GM21717 (cell line): ENCODE results near the gene LIPF.
"Not testable (repeated sequence)": the region's sequence is repeated elsewhere in the genome, so short reads cannot be mapped to it uniquely, and the experiment has no call there.

Experiments
- ATAC-seq: cut with Tn5 transposase; IDR thresholded peaks from one replicate; pipeline ENCODE4 v1.9.1; 2021; ENCODE audit warnings: mild to moderate bottlenecking, moderate library complexity; ENCODE audit not compliant: unreplicated experiment

LIPF gene

DNA sequence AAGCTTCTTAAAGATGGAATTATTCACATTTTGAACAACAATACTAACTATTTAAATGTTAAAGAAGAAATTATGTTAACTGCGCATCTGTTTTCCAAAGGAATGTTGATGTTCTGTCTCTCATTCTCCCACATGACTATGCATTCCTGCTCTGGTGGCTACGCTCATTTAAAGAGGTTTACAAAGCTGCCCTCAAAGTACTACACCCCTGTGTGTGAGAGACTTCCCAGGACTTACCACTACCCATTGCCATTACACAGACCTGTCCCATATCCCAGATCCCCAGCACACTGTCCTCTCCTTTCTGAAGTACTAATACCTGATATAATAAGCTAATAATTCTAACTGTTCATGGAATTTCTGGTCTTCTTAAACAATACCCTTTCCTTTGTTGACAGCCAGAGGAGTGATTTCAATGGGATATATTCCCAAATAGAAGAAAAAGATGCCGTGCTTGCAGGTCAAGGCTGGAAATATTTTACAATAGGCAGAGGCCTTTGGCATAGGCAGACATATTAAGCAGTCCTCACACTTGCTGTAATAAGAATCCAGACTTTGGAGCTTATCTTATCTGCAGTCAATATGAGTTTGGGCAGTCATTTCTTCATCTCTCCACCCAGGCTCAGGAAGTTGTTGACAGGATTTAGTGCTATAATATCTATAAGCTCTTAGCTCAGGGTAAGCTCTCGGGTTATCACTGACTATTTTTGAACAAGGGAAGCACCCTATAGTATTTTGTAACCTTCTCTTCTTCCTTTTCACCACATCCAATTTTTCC lies 12.2 kb downstream of the LIPF start:
- no peak for ATAC-seq

DNA sequence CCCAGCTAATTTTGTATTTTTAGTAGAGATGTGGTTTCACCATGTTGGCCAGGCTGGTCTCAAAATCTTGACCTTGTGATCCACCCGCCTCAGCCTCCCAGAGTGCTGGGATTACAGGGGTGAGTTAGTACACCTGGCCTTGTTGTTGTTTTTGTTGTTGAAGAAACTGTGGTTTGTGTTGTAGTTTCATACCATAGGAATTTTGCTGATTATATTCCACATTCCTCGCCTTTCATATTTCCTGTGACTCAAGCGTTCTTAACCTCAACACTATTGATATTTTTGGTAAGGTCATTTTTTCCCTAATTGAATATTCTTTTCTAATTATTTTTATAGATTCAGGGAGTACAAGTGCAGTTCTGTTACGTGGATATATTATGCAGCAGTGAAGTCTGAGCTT lies 16.7 kb downstream of the LIPF start:
- ATAC-seq = no peak

DNA sequence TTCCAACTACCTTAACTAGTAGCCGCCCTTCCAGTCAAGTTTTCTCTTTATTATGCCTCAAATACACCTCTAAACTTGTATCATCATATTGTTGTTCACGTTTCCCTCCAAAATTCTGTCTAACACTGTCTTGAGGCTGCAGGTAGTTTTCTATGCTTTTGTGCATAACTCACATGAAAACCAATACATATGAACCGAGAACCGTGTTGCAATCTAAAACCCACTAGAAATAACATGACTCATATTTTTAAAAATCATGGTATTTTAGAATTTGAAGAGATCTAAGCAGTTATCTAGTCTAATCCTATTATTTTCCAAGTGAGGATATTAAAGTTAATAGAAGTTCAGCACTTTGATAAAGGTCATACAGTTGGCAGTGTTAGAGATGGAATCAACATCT lies 18.2 kb downstream of the LIPF start:
- no peak for ATAC-seq

DNA sequence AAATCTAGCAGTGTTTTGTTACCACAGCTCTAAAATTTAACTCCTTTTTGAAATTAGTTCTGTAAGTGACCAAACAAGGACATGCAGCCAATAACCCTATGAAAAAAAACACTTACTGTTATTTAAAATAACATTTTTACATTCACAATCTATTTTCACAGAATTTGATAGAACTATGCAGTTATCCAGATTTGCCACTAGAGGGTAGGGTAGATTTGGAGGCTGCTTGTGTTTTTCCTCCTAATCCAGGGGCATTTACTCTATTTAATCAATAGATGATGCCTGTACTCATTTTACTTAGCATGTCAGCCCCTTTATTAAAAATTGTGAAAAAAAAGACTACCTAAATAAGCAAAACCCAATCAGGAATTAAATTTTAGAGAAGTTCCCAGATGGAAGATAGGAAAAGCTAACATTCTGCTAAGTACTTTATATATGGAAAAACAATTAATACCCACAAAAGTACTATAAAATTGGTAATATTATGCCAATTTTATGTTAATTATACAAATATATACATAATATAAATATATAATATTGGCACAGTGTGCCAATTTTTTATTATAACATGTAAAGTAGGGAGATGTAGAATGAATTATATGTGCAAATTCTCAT lies 23.7 kb downstream of the LIPF start:
- no peak for ATAC-seq

DNA sequence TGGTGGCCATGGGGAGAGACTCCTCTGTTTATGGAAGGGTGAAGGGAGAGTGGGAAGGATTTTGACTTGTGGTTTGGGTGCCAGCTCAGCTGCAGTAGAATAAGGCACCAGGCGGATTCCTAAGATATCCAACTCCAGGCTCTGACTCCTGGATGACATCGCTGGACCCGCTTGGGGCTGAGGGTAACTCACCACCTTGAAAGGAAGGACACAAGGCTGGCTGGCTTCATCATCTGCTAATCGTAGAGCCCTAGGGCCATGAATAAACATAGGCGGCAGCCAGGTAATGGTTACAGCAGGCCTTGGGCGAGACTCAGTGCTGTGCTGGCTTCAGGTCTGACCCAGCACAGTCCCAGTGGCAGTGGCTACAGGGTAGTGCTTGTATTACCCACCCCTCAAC lies 25.1 kb downstream of the LIPF start:
- no peak for ATAC-seq

DNA sequence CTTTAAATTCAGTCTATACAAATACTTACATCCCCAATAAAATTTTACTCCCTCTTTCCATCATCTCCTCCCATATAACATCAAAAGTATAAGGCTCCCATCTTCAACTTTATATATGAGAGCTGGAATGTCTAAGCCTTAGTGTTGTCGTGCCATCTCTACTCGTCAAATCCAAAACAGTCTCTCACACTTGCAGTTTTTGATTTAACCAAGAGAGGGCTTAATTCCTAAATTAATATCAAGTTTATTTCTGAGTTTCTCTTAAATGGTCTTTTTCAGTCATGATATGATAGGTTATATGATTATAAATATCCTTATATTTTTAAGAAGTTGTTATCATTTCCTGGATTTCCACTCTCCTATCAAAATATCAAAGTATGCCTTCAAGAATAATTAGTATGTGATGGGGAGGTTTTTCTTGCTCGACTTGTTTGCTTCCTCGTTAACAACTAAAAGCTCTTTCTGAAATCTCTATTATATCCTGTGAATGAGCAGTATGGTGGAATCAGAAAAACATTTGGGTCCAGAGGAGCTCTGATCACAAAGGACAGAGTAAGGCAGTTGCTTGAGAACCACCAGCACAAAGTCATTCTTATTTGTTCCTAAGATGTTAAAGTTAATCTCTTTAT lies 29.3 kb downstream of the LIPF start:
- ATAC-seq = no peak

DNA sequence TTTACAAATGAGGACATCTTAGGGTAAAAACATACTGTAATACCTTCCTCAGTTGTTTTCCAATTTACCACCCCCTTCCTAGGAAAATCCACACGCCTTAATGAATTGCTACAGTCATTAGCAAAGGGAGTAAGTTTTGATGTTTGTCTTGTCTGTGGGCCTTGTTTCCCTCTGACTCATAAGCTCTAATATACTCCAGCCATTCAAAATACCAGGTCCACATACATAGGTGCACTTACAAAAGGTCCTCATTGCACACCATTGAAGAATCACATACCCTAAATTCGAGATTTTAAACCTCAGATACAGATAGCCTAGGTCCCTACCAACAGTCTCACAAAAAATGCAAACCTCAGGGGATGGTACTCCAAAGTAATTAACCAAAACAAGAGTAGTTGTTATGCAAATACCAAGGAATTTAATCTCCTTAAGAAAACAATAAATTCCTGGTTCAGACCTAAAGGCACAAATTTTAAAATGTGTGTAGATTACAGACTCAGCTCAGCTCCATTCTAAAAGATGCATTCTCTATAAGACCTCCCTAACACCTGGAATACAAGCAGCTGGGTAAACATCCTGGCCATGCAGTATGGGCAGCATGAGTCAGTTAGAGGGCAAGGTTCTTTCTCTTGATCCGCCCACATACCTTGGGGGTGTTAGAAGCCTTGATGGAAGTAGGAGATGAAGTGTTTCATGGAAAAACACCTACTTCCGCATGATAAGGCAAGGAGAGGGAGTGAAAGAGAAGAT lies 38.8 kb downstream of the LIPF start:
- ATAC-seq = no peak

DNA sequence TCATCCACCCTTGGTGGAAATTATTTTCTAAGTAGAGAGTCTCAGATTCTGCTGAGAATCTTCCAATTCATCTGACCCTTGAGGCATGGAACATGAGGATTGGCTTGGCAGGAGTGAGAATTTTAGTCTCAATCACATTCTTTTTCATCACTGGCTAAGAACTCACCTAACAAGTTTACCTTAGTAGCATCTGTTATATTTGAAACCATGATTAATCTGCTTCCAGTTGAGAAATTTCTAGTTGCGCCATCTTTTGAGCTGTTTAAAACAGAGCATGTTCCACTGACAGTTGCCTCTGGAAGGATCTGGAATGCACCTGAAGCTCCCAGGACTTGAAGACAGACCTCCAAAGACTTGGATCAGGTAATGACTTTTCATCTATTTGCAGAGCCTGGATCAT lies 41.7 kb downstream of the LIPF start, which contains the start of gene LIPK:
LIPK (plus strand) TSS at position 292 of the 400 bp plus-strand sequence. CDS start 18,295 bp downstream, outside the sequence.
- no peak for ATAC-seq

DNA sequence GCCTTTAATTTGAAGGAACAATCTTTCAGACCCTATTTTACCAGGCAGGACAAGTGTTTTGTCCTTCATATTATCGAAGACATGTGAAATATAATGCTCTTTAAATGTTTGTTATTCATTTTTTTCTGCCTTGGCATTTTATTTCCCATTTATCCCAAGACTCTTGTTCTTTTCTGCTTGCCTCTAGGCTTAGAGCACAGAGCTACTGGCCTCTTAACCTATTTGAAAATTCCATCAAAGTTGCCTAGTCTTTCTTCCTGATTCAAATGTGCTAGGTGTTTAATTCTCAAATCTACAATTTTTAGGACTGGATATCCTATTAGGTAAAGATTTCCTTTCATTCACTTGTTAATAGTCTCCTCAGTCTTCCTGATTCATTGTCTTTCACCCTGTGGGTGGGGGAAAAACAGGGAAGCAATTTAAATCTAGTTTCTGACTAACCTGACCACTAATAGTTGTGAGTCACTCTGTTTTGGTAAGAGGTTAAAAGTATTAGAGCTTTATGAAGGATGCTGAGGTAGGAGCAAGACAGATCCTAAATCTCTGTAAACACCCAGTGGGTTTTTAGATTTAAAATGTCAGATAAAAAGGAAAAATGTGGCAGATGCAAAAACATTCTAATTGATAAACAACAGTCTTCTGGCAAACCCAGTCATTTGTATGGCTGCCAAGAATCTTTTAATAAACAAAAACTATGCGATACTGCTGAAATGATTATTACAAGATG lies 43.4 kb downstream of the LIPF start:
- no peak for ATAC-seq

DNA sequence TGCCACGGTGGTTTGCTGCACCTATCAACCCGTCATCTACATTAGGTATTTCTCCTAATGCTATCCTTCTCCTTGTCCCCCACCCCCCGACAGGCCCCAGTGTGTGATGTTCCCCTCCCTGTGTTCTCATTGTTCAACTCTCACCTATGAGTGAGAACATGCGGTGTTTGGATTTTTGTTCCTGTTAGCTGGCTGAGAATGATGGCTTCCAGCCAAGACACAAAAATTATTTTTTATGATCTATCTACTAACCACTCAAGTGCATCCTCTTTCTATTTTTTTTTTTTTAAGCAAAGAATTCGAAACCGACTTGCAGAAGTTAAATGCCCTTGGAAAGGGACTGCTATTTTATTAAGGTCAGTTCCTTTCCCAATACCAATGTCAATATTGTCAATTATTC lies 45.1 kb downstream of the LIPF start:
- ATAC-seq = not testable (repeated sequence)

DNA sequence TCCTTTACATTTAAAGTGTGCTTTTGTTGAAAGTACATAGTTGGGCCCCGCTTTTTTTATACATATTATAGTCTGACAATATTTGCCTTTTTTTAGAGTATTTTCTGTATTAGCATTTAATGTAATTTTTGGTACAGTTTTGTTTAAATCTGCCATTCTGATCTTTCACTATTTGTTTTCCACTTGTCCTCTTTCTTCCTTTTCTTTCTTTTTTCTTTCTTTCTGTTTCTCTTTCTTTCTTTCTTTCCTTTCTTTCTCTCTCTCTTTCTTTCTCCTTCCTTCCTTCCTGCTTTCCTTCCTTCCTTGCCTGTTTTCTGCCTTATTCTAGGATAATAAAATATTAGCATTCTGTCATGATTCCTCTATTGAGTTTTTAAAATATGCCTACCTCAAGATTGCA lies 51.3 kb downstream of the LIPF start:
- no peak for ATAC-seq

DNA sequence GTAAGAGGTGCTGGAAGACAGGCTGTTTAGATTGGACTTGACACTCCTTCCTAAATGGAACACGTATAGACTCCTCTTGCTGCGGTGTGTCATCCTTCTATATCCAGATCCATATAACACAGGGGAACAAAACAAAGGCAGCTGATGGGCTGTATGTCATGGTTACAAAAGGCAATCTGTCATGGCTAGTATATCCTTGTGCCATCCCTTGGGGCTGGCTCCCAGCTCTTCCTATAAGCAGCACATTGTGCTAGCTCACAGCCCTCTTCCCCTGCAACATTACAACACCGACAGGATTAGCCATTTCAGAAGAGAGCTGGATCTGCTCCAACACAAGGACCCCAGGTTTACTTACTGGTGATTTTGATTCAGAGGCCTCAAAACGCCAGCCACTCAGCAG lies 57.1 kb downstream of the LIPF start:
- ATAC-seq = no peak

DNA sequence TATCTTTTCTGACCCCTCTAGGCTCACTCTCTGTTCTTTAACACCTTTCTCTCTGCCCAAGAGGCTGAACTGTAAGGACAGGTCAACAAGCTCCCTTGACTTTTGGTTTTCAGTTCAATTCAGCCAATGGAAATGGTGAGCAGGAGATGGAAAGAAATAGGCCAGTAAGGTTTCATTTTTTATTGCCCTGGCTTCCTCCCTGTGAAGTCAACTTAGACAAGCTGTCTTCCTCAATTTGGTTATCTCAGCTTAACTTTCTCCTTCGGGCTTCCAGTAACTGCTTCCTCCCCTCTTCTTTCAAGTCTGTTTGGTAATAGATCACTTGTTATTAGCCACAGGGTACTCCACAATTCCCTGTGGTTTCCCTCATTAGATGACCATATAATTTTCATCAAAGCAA lies 61.6 kb downstream of the LIPF start:
- ATAC-seq = no peak

DNA sequence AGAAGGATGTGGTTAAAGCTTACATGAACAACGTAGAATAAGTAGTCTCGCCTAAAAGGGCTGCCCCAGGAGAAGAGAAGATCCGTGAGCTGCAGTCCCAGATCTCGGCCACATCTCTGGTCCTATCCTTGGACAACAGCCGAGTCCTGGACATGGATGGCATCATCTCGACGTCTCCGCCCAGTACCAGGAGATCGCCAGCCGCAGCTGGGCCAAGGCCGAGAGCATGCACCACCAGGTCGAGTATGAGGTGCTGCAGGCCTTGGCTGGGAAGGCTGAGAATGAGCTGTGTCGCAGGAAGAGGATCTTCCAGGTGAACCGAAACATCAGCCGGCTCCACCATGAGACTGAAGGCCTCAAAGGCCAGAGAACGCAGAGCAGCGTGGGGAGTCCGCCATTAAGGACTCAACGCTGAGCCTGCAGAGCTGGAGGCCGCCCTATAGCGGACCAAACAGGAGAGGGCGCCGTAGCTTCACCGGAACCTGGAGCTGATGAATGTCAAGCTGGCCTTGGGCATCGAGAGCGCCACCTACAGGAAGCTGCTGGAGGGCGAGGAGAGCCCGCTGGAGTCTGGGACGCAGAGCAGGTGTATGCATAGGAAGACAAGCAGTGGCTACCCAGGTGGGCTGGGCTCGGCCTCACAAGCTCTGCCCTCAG lies 64.0 kb downstream of the LIPF start:
- ATAC-seq = no peak
